ENCODE measurements around the gene WFIKKN2.

The WFIKKN2 gene

GRCh38 chr17:50843150-50843905 is 7.9 kb downstream of the WFIKKN2 start:
- no peak for DNase-seq (ENCODE audit: low spot score in 2 of 2)
- in situ Hi-C loops (cut with MboI; ENCODE audit: low sequenced_read_pairs): loop anchor here (5.0 kb wide), 2 partner anchors 56 to 296 kb away; partner anchors contain the start of gene SPATA20
- Histone ChIP-seq H3K9me3 (no peaks in the 10 kb centered on the region), H3K36me3 (replicated peaks) (no peaks in the 10 kb centered on the region), H3K4me3 (no peak overlapping the region), H3K27me3 (ENCODE audit: low read depth) (no peaks in the 10 kb centered on the region), H3K4me1 (no peaks in the 10 kb centered on the region)

- H3K9me3 ChIP-seq: no peaks in the 10 kb centered on the region
- no peaks in the 10 kb centered on the region for H3K27me3 ChIP-seq (ENCODE audit: low read depth)
- no peaks in the 10 kb centered on the region for H3K36me3 ChIP-seq (replicated peaks)
- H3K4me1 ChIP-seq: no peaks in the 10 kb centered on the region
- no peak overlapping the region for H3K4me3 ChIP-seq
- no peak for DNase-seq (ENCODE audit: low spot score in 2 of 2)
- in situ Hi-C loops (cut with MboI; ENCODE audit: low sequenced_read_pairs): loop anchor here (5.0 kb wide), 2 partner anchors 57 to 297 kb away; partner anchors contain the start of gene SPATA20
These were observed 8.8 kb downstream of the WFIKKN2 start for GRCh38 chr17:50844117-50844700.

- Histone ChIP-seq H3K4me1 (no peaks in the 10 kb centered on the region), H3K36me3 (replicated peaks) (no peaks in the 10 kb centered on the region), H3K4me3 (no peak overlapping the region), H3K27me3 (ENCODE audit: low read depth) (no peaks in the 10 kb centered on the region), H3K9me3 (no peaks in the 10 kb centered on the region)
- in situ Hi-C loops (cut with MboI; ENCODE audit: low sequenced_read_pairs): no loop called here
- DNase-seq (ENCODE audit: low spot score in 2 of 2): no peak
These were observed 10.1 kb downstream of the WFIKKN2 start for GRCh38 chr17:50845240-50846147.

- no peak for DNase-seq (ENCODE audit: low spot score in 2 of 2)
- no peaks in the 10 kb centered on the region for H3K27me3 ChIP-seq (ENCODE audit: low read depth)
- no peaks in the 10 kb centered on the region for H3K36me3 ChIP-seq (replicated peaks)
- no peaks in the 10 kb centered on the region for H3K9me3 ChIP-seq
- in situ Hi-C loops (cut with MboI; ENCODE audit: low sequenced_read_pairs): no loop called here
- H3K4me3 ChIP-seq: no peak overlapping the region
- H3K4me1 ChIP-seq: no peaks in the 10 kb centered on the region; the same call in 1 of the 2 replicates
These were observed 12.2 kb downstream of the WFIKKN2 start for GRCh38 chr17:50847566-50847965.

- in situ Hi-C loops (cut with MboI; ENCODE audit: low sequenced_read_pairs): no loop called here
- Histone ChIP-seq H3K4me1 (no peaks in the 10 kb centered on the region; the same call in 1 of the 2 replicates), H3K4me3 (no peak overlapping the region)
These were observed 12.7 kb downstream of the WFIKKN2 start for GRCh38 chr17:50848039-50848438.

GRCh38 chr17:50848711-50849110 is 13.3 kb downstream of the WFIKKN2 start:
- Histone ChIP-seq H3K36me3 (replicated peaks) (no peaks in the 10 kb centered on the region), H3K27me3 (ENCODE audit: low read depth) (peaks cover 4% of the 10 kb centered on the region; the same call in 1 of the 2 replicates), H3K4me3 (no peak overlapping the region), H3K9me3 (no peaks in the 10 kb centered on the region), H3K4me1 (no peaks in the 10 kb centered on the region; the same call in 1 of the 2 replicates)
- no peak for DNase-seq (ENCODE audit: low spot score in 2 of 2)
- in situ Hi-C loops (cut with MboI; ENCODE audit: low sequenced_read_pairs): no loop called here

More at GRCh38 chr17:50848039-50848438, 12.7 kb downstream of the WFIKKN2 start:
- no peak for DNase-seq (ENCODE audit: low spot score in 2 of 2)
- Histone ChIP-seq H3K9me3 (no peaks in the 10 kb centered on the region), H3K36me3 (replicated peaks) (no peaks in the 10 kb centered on the region), H3K27me3 (ENCODE audit: low read depth) (peaks cover 1% of the 10 kb centered on the region; the same call in 1 of the 2 replicates)

GRCh38 chr17:50850640-50851039 is 15.3 kb downstream of the WFIKKN2 start:
- no peak for DNase-seq (ENCODE audit: low spot score in 2 of 2)
- Histone ChIP-seq H3K27me3 (ENCODE audit: low read depth) (peaks cover 4% of the 10 kb centered on the region; the same call in 1 of the 2 replicates), H3K36me3 (replicated peaks) (no peaks in the 10 kb centered on the region), H3K4me3 (no peak overlapping the region), H3K4me1 (no peaks in the 10 kb centered on the region; the same call in 1 of the 2 replicates), H3K9me3 (no peaks in the 10 kb centered on the region)
- in situ Hi-C loops (cut with MboI; ENCODE audit: low sequenced_read_pairs): no loop called here

- H3K36me3 ChIP-seq (replicated peaks): no peaks in the 10 kb centered on the region
- H3K4me3 ChIP-seq: no peak overlapping the region
- H3K27me3 ChIP-seq (ENCODE audit: low read depth): peaks cover 4% of the 10 kb centered on the region; the same call in 1 of the 2 replicates
- in situ Hi-C loops (cut with MboI; ENCODE audit: low sequenced_read_pairs): no loop called here
- no peaks in the 10 kb centered on the region for H3K9me3 ChIP-seq
- no peak for DNase-seq (ENCODE audit: low spot score in 2 of 2)
- H3K4me1 ChIP-seq: no peaks in the 10 kb centered on the region; the same call in 1 of the 2 replicates
These were observed 17.7 kb downstream of the WFIKKN2 start for GRCh38 chr17:50853015-50853615.

- in situ Hi-C loops (cut with MboI; ENCODE audit: low sequenced_read_pairs): no loop called here
- Histone ChIP-seq H3K27me3 (ENCODE audit: low read depth) (peaks cover 4% of the 10 kb centered on the region; the same call in 1 of the 2 replicates), H3K9me3 (no peaks in the 10 kb centered on the region), H3K36me3 (replicated peaks) (no peaks in the 10 kb centered on the region), H3K4me3 (no peak overlapping the region), H3K4me1 (no peaks in the 10 kb centered on the region; the same call in 1 of the 2 replicates)
- no peak for DNase-seq (ENCODE audit: low spot score in 2 of 2)
These were observed 18.4 kb downstream of the WFIKKN2 start for GRCh38 chr17:50853781-50854180.

- H3K9me3 ChIP-seq: no peaks in the 10 kb centered on the region
- no peak overlapping the region for H3K4me3 ChIP-seq
- in situ Hi-C loops (cut with MboI; ENCODE audit: low sequenced_read_pairs): no loop called here
- no peaks in the 10 kb centered on the region for H3K36me3 ChIP-seq (replicated peaks)
- DNase-seq (ENCODE audit: low spot score in 2 of 2): no peak
- H3K27me3 ChIP-seq (ENCODE audit: low read depth): peaks cover 4% of the 10 kb centered on the region; the same call in 1 of the 2 replicates
- no peaks in the 10 kb centered on the region; the same call in 1 of the 2 replicates for H3K4me1 ChIP-seq
These were observed 20.4 kb downstream of the WFIKKN2 start for GRCh38 chr17:50855708-50856330.

GRCh38 chr17:50856431-50856830 is 21.0 kb downstream of the WFIKKN2 start:
- in situ Hi-C loops (cut with MboI; ENCODE audit: low sequenced_read_pairs): no loop called here
- no peaks in the 10 kb centered on the region; the same call in 1 of the 2 replicates for H3K4me1 ChIP-seq
- peaks cover 4% of the 10 kb centered on the region; the same call in 1 of the 2 replicates for H3K27me3 ChIP-seq (ENCODE audit: low read depth)
- no peak for DNase-seq (ENCODE audit: low spot score in 2 of 2)
- no peak overlapping the region for H3K4me3 ChIP-seq
- no peaks in the 10 kb centered on the region for H3K9me3 ChIP-seq
- no peaks in the 10 kb centered on the region for H3K36me3 ChIP-seq (replicated peaks)

- Histone ChIP-seq H3K4me3 (no peak overlapping the region), H3K36me3 (replicated peaks) (peaks cover 14% of the 10 kb centered on the region), H3K4me1 (peaks cover 11% of the 10 kb centered on the region), H3K27me3 (ENCODE audit: low read depth) (no peaks in the 10 kb centered on the region), H3K9me3 (no peaks in the 10 kb centered on the region)
- no peak for DNase-seq (ENCODE audit: low spot score in 2 of 2)
- in situ Hi-C loops (cut with MboI; ENCODE audit: low sequenced_read_pairs): no loop called here
These were observed 23.3 kb downstream of the WFIKKN2 start for GRCh38 chr17:50858486-50859225.
